Measurements from ENCODE around the gene IRF9. TPM values are rescaled to one million over a fixed set of nuclear protein-coding genes. Genes with fewer than 3 reads are reported as not detected.
A peak's percentile ranks its signal among the peaks of the same experiment; 100 is the strongest.

Gene IRF9
- total and polyA plus RNA-seq, 2 of the 4 experiments (the other 2 are of a cell fraction): 25.6 to 34.6 TPM

- Histone ChIP-seq H3K56ac (ENCODE audit: extremely low read depth, insufficient read depth, low read length) (no peak overlapping the region), H3K9me3 (ENCODE audit: control insufficient read depth, insufficient read depth, low read length) (no peaks in the 10 kb centered on the region), H3K9ac (ENCODE audit: low read depth, low read length) (no peak overlapping the region), H3K9me1 (ENCODE audit: insufficient read depth, low read length) (no peaks in the 10 kb centered on the region), H3K4me3 (ENCODE audit: insufficient read depth, low read depth, low read length) (no peak overlapping the region), H3K27me3 (ENCODE audit: control insufficient read depth, insufficient read depth, low read length) (no peaks in the 10 kb centered on the region), H3K4ac (ENCODE audit: low read depth, low read length) (no peak overlapping the region), H2AFZ (replicated peaks; ENCODE audit: low read length, poor library complexity) (no peak overlapping the region), H3K27ac (ENCODE audit: insufficient read depth, low read length) (no peak overlapping the region), H3K4me2 (ENCODE audit: low read depth, low read length) (no peak overlapping the region), H2AK5ac (ENCODE audit: low read depth, low read length) (no peak overlapping the region), H3K79me1 (ENCODE audit: low read depth in 1 of 2, low read length in 2 of 2) (no peaks in the 10 kb centered on the region), H4K91ac (ENCODE audit: insufficient read depth, low read depth, low read length) (no peak overlapping the region), H3K4me1 (ENCODE audit: control insufficient read depth, insufficient read depth, low read length) (no peaks in the 10 kb centered on the region), H2AK9ac (replicated peaks; ENCODE audit: low read depth, low read length, poor library complexity) (peak overlapping the region; percentile 13), H3K36me3 (ENCODE audit: control insufficient read depth, insufficient read depth, low read length) (peaks cover 29% of the 10 kb centered on the region), H2BK15ac (ENCODE audit: low read depth, low read length) (no peak overlapping the region), H3K18ac (ENCODE audit: low read depth, low read length) (no peak overlapping the region), H4K5ac (ENCODE audit: low read depth, low read length) (no peak overlapping the region), H3K14ac (replicated peaks; ENCODE audit: low read depth, low read length) (no peak overlapping the region), H4K8ac (ENCODE audit: low read depth in 2 of 2, low read length in 2 of 2) (no peak overlapping the region), H3K23ac (ENCODE audit: low read depth, low read length) (no peak overlapping the region), H2BK120ac (ENCODE audit: low read depth, low read length) (no peak overlapping the region), H2BK5ac (ENCODE audit: low read depth, low read length, poor library complexity, severe bottlenecking) (no peak overlapping the region), H4K20me1 (ENCODE audit: insufficient read depth, low read length) (no peaks in the 10 kb centered on the region), H2BK20ac (ENCODE audit: low read depth, low read length) (no peak overlapping the region)
- in situ Hi-C loops (cut with MboI; ENCODE audit: low sequenced_read_pairs): no loop called here
- no TSS peak for BruUV-seq (replicated peaks)
- no peak for TF ChIP-seq POLR2A (IDR thresholded peaks at IDR 0.05; ENCODE audit: low read depth, low read length)
- no peak for TF ChIP-seq RFX5 (IDR thresholded peaks at IDR 0.05; ENCODE audit: low read depth, low read length)
- TF ChIP-seq MAZ (IDR thresholded peaks at IDR 0.05; ENCODE audit: borderline replicate concordance, low read depth, low read length): no peak
- TF ChIP-seq, protein P1, sequence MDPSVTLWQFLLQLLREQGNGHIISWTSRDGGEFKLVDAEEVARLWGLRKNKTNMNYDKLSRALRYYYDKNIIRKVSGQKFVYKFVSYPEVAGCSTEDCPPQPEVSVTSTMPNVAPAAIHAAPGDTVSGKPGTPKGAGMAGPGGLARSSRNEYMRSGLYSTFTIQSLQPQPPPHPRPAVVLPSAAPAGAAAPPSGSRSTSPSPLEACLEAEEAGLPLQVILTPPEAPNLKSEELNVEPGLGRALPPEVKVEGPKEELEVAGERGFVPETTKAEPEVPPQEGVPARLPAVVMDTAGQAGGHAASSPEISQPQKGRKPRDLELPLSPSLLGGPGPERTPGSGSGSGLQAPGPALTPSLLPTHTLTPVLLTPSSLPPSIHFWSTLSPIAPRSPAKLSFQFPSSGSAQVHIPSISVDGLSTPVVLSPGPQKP (IDR thresholded peaks at IDR 0.05; ENCODE audit: borderline replicate concordance, low read depth, low read length): no peak
- TF ChIP-seq RAD21 (IDR thresholded peaks at IDR 0.05; ENCODE audit: low read length): no peak
- no peak for TF ChIP-seq RCOR1 (IDR thresholded peaks at IDR 0.05; ENCODE audit: insufficient replicate concordance, low read length)
- dilution Hi-C loops (cut with HindIII; ENCODE audit: low sequenced_read_pairs, unreplicated experiment): no loop called here
- ATAC-seq (ENCODE audit: low read depth): no peak
- intact Hi-C loops (cut with micrococcal nuclease): no loop called here
- POLR2A ChIA-PET (ENCODE audit: unreplicated experiment): no interaction called here
- CTCF ChIA-PET: no interaction called here
- DNase-seq: no peak
- WGBS, 2 experiments (ENCODE audit: extremely low coverage in 2 of 2, insufficient read length in 1 of 2): 70% methylated on average over 6 of the region's 20 CpGs; no CpG with 5 or more reads in 1 of the 2 experiments
Observed at GRCh38 chr14:24172871-24173281, 11.8 kb downstream of the IRF9 start.

Data from IMR-90 (cell line).